Lung (tissue), 12 donors: Measurements from ENCODE around the gene FBXL19. TPM values are rescaled to one million over a fixed set of nuclear protein-coding genes. Genes with fewer than 3 reads are reported as not detected.

ENCODE experiments used
- ATAC-seq: fragments of 200-7000 bp; cut with Tn5 transposase; one replicate; pipeline ENCODE4 v1.9.1; 2020; ENCODE audit warnings: moderate number of reproducible peaks; ENCODE audit not compliant: insufficient read depth, low FRiP score
- DNase-seq, 3 donors: peaks; one replicate each; pipeline ENCODE4 v3.0.0-alpha.2; 2013 to 2017
- H3K27ac ChIP-seq, 2 donors: one replicate each; pipeline ENCODE4 v1.5.1; 2013; ENCODE audit warnings: mild to moderate bottlenecking in 2 of 2, moderate library complexity in 2 of 2, control low read depth in 1 of 2, inconsistent platforms in 1 of 2, low read depth in 1 of 2, low read length in 1 of 2
- H3K27me3 ChIP-seq, 3 donors: one replicate each; pipeline ENCODE4 v1.5.1; 2013; ENCODE audit warnings: low read length in 2 of 3; ENCODE audit not compliant: control insufficient read depth in 3 of 3, insufficient read depth in 3 of 3
- H3K36me3 ChIP-seq, 4 donors: one replicate each; pipeline ENCODE4 v1.5.1; 2013; ENCODE audit warnings: low read length in 4 of 4, mild to moderate bottlenecking in 1 of 4, moderate library complexity in 1 of 4; ENCODE audit not compliant: control insufficient read depth in 4 of 4, insufficient read depth in 4 of 4
- H3K4me1 ChIP-seq, 5 donors: one replicate each; pipeline ENCODE4 v1.5.1; 2013; ENCODE audit warnings: low read length in 5 of 5, mild to moderate bottlenecking in 2 of 5, moderate library complexity in 1 of 5; ENCODE audit not compliant: control insufficient read depth in 5 of 5, insufficient read depth in 5 of 5
- H3K4me3 ChIP-seq: one replicate; pipeline ENCODE4 v1.5.1; 2013; ENCODE audit warnings: mild to moderate bottlenecking, control low read depth, moderate library complexity
- H3K9ac ChIP-seq, 2 donors: one replicate each; pipeline ENCODE4 v1.5.1; 2013; ENCODE audit warnings: low read length in 2 of 2, control low read depth in 1 of 2; ENCODE audit not compliant: insufficient read depth in 1 of 2
- H3K9me3 ChIP-seq, 4 donors: one replicate each; pipeline ENCODE4 v1.5.1; 2013; ENCODE audit warnings: low read length in 3 of 4, mild to moderate bottlenecking in 1 of 4, moderate library complexity in 1 of 4; ENCODE audit not compliant: control insufficient read depth in 4 of 4, insufficient read depth in 3 of 4
- CTCF ChIP-seq: IDR thresholded peaks from 2 replicates; pipeline ENCODE4 v1.5.1; 2012; ENCODE audit warnings: mild to moderate bottlenecking; ENCODE audit errors: control extremely low read depth, extremely low read depth
- WGBS, 2 donors: extraction: QIAGEN DNeasy Blood & Tissue Kit; methylation state at CpG; one replicate each; pipeline ENCODE4 v1.1.7; 2013; 5-methylcytosine and 5-hydroxymethylcytosine counted together
- polyA plus RNA-seq, 2 donors: library from polyadenylated mRNA; stranded (reverse); fragments of 200-250 nt; gene quantifications; one replicate each; pipeline ENCODE4 v1.2.1, GENCODE V29; 2013
- total RNA-seq, 2 donors: library from RNA; depleted of rRNA in 1 of 2; stranded (reverse); fragments of >200 nt in 1 of 2; gene quantifications; one replicate each; pipeline ENCODE4 v1.2.1, GENCODE V29; 2014 to 2021
- donor health status: control.
- donor health status: control.
- donor health status: Bipolar disorder and iron deficiency.
- donor health status: healthy.
- donor health status: DM: yes; HTN: yes; CAD: no.

Gene FBXL19
- total and polyA plus RNA-seq, 4 donors, result 10.3 to 17.3 (median 13.2) TPM

DNA sequence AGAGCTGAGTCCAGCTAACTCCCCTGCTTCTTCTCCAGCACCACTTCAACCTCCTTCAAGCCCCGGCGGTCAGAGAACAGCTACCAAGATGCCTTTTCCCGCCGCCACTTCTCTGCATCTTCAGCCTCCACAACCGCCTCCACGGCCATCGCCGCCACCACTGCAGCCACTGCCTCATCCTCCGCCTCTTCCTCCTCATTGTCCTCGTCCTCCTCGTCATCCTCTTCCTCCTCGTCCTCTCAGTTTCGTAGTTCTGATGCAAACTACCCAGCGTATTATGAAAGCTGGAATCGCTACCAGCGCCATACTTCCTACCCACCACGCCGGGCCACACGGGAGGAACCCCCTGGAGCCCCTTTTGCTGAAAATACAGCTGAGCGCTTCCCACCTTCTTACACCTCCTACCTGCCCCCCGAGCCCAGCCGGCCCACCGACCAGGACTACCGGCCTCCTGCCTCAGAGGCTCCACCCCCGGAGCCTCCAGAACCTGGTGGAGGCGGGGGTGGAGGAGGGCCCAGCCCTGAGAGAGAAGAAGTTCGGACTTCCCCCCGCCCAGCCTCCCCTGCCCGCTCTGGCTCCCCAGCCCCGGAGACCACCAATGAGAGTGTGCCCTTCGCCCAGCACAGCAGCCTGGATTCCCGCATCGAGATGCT, 41.3 kb downstream of the FBXL19 start:
- Histone ChIP-seq H3K9me3 (no peaks in the 10 kb centered on the region), H3K27me3 (no peaks in the 10 kb centered on the region), H3K9ac (no peak overlapping the region), H3K4me3 (no peak overlapping the region), H3K27ac (no peak overlapping the region), H3K4me1 (no peaks in the 10 kb centered on the region), H3K36me3 (peaks cover 38 to 67% (median 49%) of the 10 kb centered on the region in 4 donors)
- no peak for ATAC-seq
- DNase-seq, result no peak
- no peak for TF ChIP-seq CTCF
- 75 to 87% methylated on average over 33 of the region's 33 CpGs for WGBS, 2 donors

- H3K9me3 ChIP-seq, result no peaks in the 10 kb centered on the region
- DNase-seq, result no peak
- no peaks in the 10 kb centered on the region for H3K27me3 ChIP-seq
- H3K4me1 ChIP-seq, result no peaks in the 10 kb centered on the region
- H3K9ac ChIP-seq, result no peak overlapping the region
- no peak overlapping the region for H3K4me3 ChIP-seq
- no peak overlapping the region for H3K27ac ChIP-seq
- H3K36me3 ChIP-seq, result peaks cover 40 to 65% (median 45%) of the 10 kb centered on the region in 4 donors
- ATAC-seq, result no peak
- 93 to 94% methylated on average over 5 to 15 of the region's 15 CpGs for WGBS, 2 donors
- no peak for TF ChIP-seq CTCF
These were observed 42.1 kb downstream of the FBXL19 start for GRCh38 chr16:30965436-30965835.

- H3K9me3 ChIP-seq, result no peaks in the 10 kb centered on the region
- peaks cover 41 to 68% (median 49%) of the 10 kb centered on the region in 4 donors for H3K36me3 ChIP-seq
- WGBS, 2 donors, result 95 to 99% methylated on average over 19 of the region's 19 CpGs
- H3K27ac ChIP-seq, result no peak overlapping the region
- no peak for ATAC-seq
- no peak for TF ChIP-seq CTCF
- no peak for DNase-seq
- H3K27me3 ChIP-seq, result no peaks in the 10 kb centered on the region
- no peak overlapping the region for H3K4me3 ChIP-seq
- no peak overlapping the region for H3K9ac ChIP-seq
- H3K4me1 ChIP-seq, result no peaks in the 10 kb centered on the region
These were observed 42.8 kb downstream of the FBXL19 start for GRCh38 chr16:30966033-30966619.
